ENCODE data around the gene NTF3.

GRCh38 chr12:5509102-5509501, 77.2 kb downstream of the NTF3 start:
- no peak for TF ChIP-seq JUND (IDR thresholded peaks at IDR 0.05; ENCODE audit: low read length)
- TF ChIP-seq, protein P1, sequence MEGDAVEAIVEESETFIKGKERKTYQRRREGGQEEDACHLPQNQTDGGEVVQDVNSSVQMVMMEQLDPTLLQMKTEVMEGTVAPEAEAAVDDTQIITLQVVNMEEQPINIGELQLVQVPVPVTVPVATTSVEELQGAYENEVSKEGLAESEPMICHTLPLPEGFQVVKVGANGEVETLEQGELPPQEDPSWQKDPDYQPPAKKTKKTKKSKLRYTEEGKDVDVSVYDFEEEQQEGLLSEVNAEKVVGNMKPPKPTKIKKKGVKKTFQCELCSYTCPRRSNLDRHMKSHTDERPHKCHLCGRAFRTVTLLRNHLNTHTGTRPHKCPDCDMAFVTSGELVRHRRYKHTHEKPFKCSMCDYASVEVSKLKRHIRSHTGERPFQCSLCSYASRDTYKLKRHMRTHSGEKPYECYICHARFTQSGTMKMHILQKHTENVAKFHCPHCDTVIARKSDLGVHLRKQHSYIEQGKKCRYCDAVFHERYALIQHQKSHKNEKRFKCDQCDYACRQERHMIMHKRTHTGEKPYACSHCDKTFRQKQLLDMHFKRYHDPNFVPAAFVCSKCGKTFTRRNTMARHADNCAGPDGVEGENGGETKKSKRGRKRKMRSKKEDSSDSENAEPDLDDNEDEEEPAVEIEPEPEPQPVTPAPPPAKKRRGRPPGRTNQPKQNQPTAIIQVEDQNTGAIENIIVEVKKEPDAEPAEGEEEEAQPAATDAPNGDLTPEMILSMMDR (IDR thresholded peaks at IDR 0.05; ENCODE audit: control extremely low read depth in 1 of 3, insufficient read depth in 1 of 3, low read depth in 1 of 3, low read length in 3 of 3), result no peak
- TF ChIP-seq EZH2 (IDR thresholded peaks at IDR 0.05; ENCODE audit: low read depth, low read length, severe bottlenecking), result no peak
- TF ChIP-seq YY1 (IDR thresholded peaks at IDR 0.05; ENCODE audit: low read depth, low read length), result no peak
- no peak for TF ChIP-seq POLR2A (IDR thresholded peaks at IDR 0.05; ENCODE audit: control extremely low read depth in 1 of 2, low read depth in 2 of 2, low read length in 2 of 2)
- TF ChIP-seq CEBPB (IDR thresholded peaks at IDR 0.05; ENCODE audit: low read depth, low read length), result no peak
- TF ChIP-seq CREB1 (IDR thresholded peaks at IDR 0.05), result no peak
- no peak for TF ChIP-seq SUZ12 (IDR thresholded peaks at IDR 0.05; ENCODE audit: low read length)
- no peak for TF ChIP-seq ZNF274 (IDR thresholded peaks at IDR 0.05; ENCODE audit: borderline replicate concordance, extremely low read depth, low read length)
- no peak for TF ChIP-seq TAF1 (IDR thresholded peaks at IDR 0.05; ENCODE audit: low read depth, low read length)
- no peak for TF ChIP-seq SP1 (IDR thresholded peaks at IDR 0.05; ENCODE audit: low read depth, low read length)
- TF ChIP-seq, protein P2, sequence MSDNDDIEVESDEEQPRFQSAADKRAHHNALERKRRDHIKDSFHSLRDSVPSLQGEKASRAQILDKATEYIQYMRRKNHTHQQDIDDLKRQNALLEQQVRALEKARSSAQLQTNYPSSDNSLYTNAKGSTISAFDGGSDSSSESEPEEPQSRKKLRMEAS (IDR thresholded peaks at IDR 0.05), result no peak
- no peak for TF ChIP-seq SIN3A (conservative IDR thresholded peaks at IDR 0.05 in 1 of 2, IDR thresholded peaks at IDR 0.05 in 1 of 2; ENCODE audit: low read depth in 1 of 2, low read length in 2 of 2)
